Activated T-helper 17 cell treated with anti-CD3 and anti-CD28 coated beads, Interleukin-2, amount 50 U/mL, for 72 hours (primary cell): ENCODE measurements around the gene GDF2. TPM values are rescaled to one million over a fixed set of nuclear protein-coding genes. Genes with fewer than 3 reads are reported as not detected.

Experiments
- ATAC-seq: fragments of 150-1000 bp; cut with Tn5 transposase; replicated peaks from 2 replicates; pipeline ENCODE4 v1.10.0; 2021; ENCODE audit warnings: mild to moderate bottlenecking, moderate library complexity
- H3K27ac Mint-ChIP-seq: one replicate; pipeline ENCODE4 v1.8.0; 2022; ENCODE audit warnings: mixed read lengths
- H3K27me3 Mint-ChIP-seq: one replicate; pipeline ENCODE4 v1.8.0; 2022; ENCODE audit warnings: mixed read lengths
- H3K36me3 Mint-ChIP-seq: one replicate; pipeline ENCODE4 v1.8.0; 2022; ENCODE audit warnings: low read depth, mild to moderate bottlenecking, mixed read lengths
- H3K4me1 Mint-ChIP-seq: one replicate; pipeline ENCODE4 v1.8.0; 2022; ENCODE audit warnings: mixed read lengths
- H3K4me3 Mint-ChIP-seq: one replicate; pipeline ENCODE4 v1.8.0; 2022; ENCODE audit warnings: mild to moderate bottlenecking, mixed read lengths
- H3K9me3 Mint-ChIP-seq: one replicate; pipeline ENCODE4 v1.8.0; 2022; ENCODE audit warnings: mixed read lengths
- total RNA-seq, 2 donors: library from RNA; stranded (reverse); gene quantifications; one replicate each; pipeline ENCODE4 v1.2.3, GENCODE V29; 2022

Gene GDF2
- total RNA-seq, 2 donors from 2014 or later: not detected

- no peaks in the 10 kb centered on the region for H3K27me3 Mint-ChIP-seq
- H3K4me3 Mint-ChIP-seq: no peak overlapping the region
- no peak for ATAC-seq
- H3K36me3 Mint-ChIP-seq: no peaks in the 10 kb centered on the region
- H3K27ac Mint-ChIP-seq: no peak overlapping the region
- H3K4me1 Mint-ChIP-seq: no peaks in the 10 kb centered on the region
- no peaks in the 10 kb centered on the region for H3K9me3 Mint-ChIP-seq
Observed at GRCh38 chr10:47366181-47366631, 44.0 kb downstream of the GDF2 start.

GRCh38 chr10:47366731-47367460 lies 44.6 kb downstream of the GDF2 start:
- Mint-ChIP-seq H3K4me1 (no peaks in the 10 kb centered on the region), H3K27ac (no peak overlapping the region), H3K36me3 (no peaks in the 10 kb centered on the region), H3K4me3 (no peak overlapping the region), H3K9me3 (no peaks in the 10 kb centered on the region), H3K27me3 (no peaks in the 10 kb centered on the region)
- ATAC-seq: no peak

- Mint-ChIP-seq H3K4me1 (no peaks in the 10 kb centered on the region), H3K9me3 (no peaks in the 10 kb centered on the region), H3K4me3 (no peak overlapping the region), H3K27me3 (no peaks in the 10 kb centered on the region), H3K27ac (no peak overlapping the region), H3K36me3 (no peaks in the 10 kb centered on the region)
- no peak for ATAC-seq
Observed at GRCh38 chr10:47367646-47368045, 45.4 kb downstream of the GDF2 start.

- peaks cover 5% of the 10 kb centered on the region for H3K27me3 Mint-ChIP-seq
- H3K27ac Mint-ChIP-seq: no peak overlapping the region
- H3K36me3 Mint-ChIP-seq: no peaks in the 10 kb centered on the region
- H3K9me3 Mint-ChIP-seq: no peaks in the 10 kb centered on the region
- no peak overlapping the region for H3K4me3 Mint-ChIP-seq
- no peak for ATAC-seq
- H3K4me1 Mint-ChIP-seq: no peaks in the 10 kb centered on the region
Observed at GRCh38 chr10:47368431-47369180, 46.4 kb downstream of the GDF2 start.

- H3K9me3 Mint-ChIP-seq: no peaks in the 10 kb centered on the region
- no peaks in the 10 kb centered on the region for H3K36me3 Mint-ChIP-seq
- no peaks in the 10 kb centered on the region for H3K4me1 Mint-ChIP-seq
- H3K4me3 Mint-ChIP-seq: no peak overlapping the region
- no peak for ATAC-seq
- H3K27me3 Mint-ChIP-seq: peaks cover 8% of the 10 kb centered on the region
- H3K27ac Mint-ChIP-seq: no peak overlapping the region
Observed at GRCh38 chr10:47369251-47369894, 47.1 kb downstream of the GDF2 start.

- Mint-ChIP-seq H3K4me1 (no peaks in the 10 kb centered on the region), H3K27me3 (peaks cover 11% of the 10 kb centered on the region), H3K27ac (no peak overlapping the region), H3K4me3 (no peak overlapping the region), H3K9me3 (no peaks in the 10 kb centered on the region), H3K36me3 (no peaks in the 10 kb centered on the region)
- no peak for ATAC-seq
Observed at GRCh38 chr10:47370015-47370767, 47.9 kb downstream of the GDF2 start.

GRCh38 chr10:47370878-47371277 lies 48.6 kb downstream of the GDF2 start:
- Mint-ChIP-seq H3K4me3 (no peak overlapping the region), H3K27me3 (peaks cover 16% of the 10 kb centered on the region), H3K9me3 (no peaks in the 10 kb centered on the region), H3K36me3 (no peaks in the 10 kb centered on the region), H3K27ac (no peak overlapping the region), H3K4me1 (no peaks in the 10 kb centered on the region)
- no peak for ATAC-seq

- H3K9me3 Mint-ChIP-seq: no peaks in the 10 kb centered on the region
Observed at GRCh38 chr10:47371629-47372485, 49.6 kb downstream of the GDF2 start.

GRCh38 chr10:47372726-47373125 lies 50.5 kb downstream of the GDF2 start:
- H3K36me3 Mint-ChIP-seq: no peaks in the 10 kb centered on the region
- no peak for ATAC-seq
- H3K4me1 Mint-ChIP-seq: peaks cover 5% of the 10 kb centered on the region
- H3K4me3 Mint-ChIP-seq: no peak overlapping the region
- no peaks in the 10 kb centered on the region for H3K9me3 Mint-ChIP-seq
- no peak overlapping the region for H3K27ac Mint-ChIP-seq
- peaks cover 30% of the 10 kb centered on the region for H3K27me3 Mint-ChIP-seq

More at GRCh38 chr10:47371629-47372485, 49.6 kb downstream of the GDF2 start:
- H3K27ac Mint-ChIP-seq: no peak overlapping the region
- no peak overlapping the region for H3K4me3 Mint-ChIP-seq
- H3K36me3 Mint-ChIP-seq: no peaks in the 10 kb centered on the region
- H3K27me3 Mint-ChIP-seq: peaks cover 22% of the 10 kb centered on the region
- ATAC-seq: no peak
- H3K4me1 Mint-ChIP-seq: no peaks in the 10 kb centered on the region

GRCh38 chr10:47374611-47375536 lies 52.6 kb downstream of the GDF2 start:
- Mint-ChIP-seq H3K4me1 (peaks cover 5% of the 10 kb centered on the region), H3K9me3 (no peaks in the 10 kb centered on the region), H3K27ac (no peak overlapping the region), H3K36me3 (no peaks in the 10 kb centered on the region), H3K4me3 (no peak overlapping the region), H3K27me3 (peaks cover 42% of the 10 kb centered on the region)
- ATAC-seq: no peak

GRCh38 chr10:47376522-47377220 lies 54.4 kb downstream of the GDF2 start:
- Mint-ChIP-seq H3K9me3 (no peaks in the 10 kb centered on the region), H3K27me3 (peaks cover 57% of the 10 kb centered on the region), H3K4me1 (peaks cover 5% of the 10 kb centered on the region), H3K27ac (no peak overlapping the region), H3K4me3 (no peak overlapping the region), H3K36me3 (no peaks in the 10 kb centered on the region)
- ATAC-seq: no peak
